HuH-7.5 (cell line): ENCODE measurements around the gene TSPAN14.
"Not testable (repeated sequence)": the region's sequence is repeated elsewhere in the genome, so short reads cannot be mapped to it uniquely, and the experiment has no call there.

Experiments used
- DNase-seq: peaks from one replicate; pipeline ENCODE4 v3.0.0; 2011; ENCODE audit warnings: low spot score

The TSPAN14 gene

GRCh38 chr10:80542053-80542452 lies 87.9 kb downstream of the TSPAN14 start:
- no peak for DNase-seq

GRCh38 chr10:80542652-80543318 lies 88.7 kb downstream of the TSPAN14 start:
- no peak for DNase-seq

GRCh38 chr10:80543319-80543672 lies 89.2 kb downstream of the TSPAN14 start:
- DNase-seq: not testable (repeated sequence)

DNA sequence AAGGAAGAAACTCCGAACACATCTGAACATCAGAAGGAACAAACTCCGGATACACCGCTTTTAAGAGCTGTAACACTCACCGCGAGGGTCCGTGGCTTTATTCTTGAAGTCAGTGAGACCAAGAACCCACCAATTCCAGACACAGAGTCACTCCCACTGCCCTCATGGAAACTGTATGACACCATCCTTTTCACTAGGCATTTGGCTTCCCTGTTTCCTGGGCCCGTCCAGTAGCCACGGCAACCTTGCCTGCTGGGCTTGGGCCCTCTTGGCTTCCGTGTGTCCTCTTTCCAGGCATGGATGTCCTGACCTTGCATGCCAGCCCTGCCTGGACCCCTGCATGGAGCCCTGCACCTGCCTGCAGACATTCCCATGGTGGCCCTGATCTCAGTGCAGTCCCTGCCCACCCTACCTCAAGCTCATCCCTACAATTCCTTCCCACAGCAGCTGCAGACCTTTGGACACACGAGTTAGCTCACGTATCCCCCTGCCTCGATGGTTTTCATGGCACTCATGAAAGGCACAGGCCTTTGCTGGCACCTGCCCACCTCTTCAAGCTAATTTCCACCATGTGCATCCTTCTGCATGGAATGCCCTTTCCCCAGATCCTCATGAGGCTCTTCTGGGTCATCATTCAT lies 90.3 kb downstream of the TSPAN14 start:
- no peak for DNase-seq

GRCh38 chr10:80545258-80545881 lies 91.3 kb downstream of the TSPAN14 start:
- no peak for DNase-seq

GRCh38 chr10:80552151-80552646 lies 98.1 kb downstream of the TSPAN14 start:
- DNase-seq: peak; percentile 50

DNA sequence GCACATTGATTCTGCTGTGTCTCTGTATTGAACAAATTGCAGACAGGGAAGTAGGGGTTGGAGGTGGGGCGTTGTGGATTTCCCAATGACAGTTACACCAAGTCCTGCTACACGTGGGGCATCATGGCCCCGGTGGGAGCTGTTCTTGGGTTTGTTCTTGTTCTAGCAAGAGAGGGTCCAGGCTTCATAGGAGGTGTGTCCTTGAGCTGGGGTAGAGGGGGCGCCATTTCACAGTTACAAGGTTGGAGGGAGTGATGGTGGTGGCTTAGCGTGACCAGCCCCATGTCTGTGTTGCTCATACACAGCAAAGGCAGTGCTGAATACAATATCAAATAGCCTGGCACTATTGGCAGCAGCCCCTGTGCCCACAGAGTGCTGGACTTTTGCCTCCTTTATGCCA lies 99.3 kb downstream of the TSPAN14 start:
- DNase-seq: no peak

GRCh38 chr10:80554050-80554449 lies 99.9 kb downstream of the TSPAN14 start:
- no peak for DNase-seq

DNA sequence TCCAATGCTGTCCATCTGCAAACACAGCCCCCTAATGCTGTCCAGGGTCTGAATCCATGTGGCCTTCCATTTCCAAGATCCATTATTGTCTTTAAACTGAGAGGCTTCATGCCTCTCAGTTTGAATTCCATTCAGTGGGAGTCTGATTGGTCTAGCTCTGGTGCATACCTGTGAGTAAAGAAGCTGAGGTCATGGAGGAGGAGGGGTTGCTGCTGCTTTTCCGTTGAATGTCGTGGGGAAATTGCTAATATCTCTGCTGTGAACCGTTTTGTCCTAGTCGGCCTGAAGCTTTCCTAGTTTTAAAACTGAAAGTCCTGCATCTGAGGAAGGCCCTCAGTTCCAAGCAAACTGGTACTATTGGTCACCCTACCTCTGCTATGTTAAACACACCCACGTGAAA lies 101.3 kb downstream of the TSPAN14 start:
- DNase-seq: no peak

GRCh38 chr10:80561950-80562349 lies 107.8 kb downstream of the TSPAN14 start:
- DNase-seq: no peak

DNA sequence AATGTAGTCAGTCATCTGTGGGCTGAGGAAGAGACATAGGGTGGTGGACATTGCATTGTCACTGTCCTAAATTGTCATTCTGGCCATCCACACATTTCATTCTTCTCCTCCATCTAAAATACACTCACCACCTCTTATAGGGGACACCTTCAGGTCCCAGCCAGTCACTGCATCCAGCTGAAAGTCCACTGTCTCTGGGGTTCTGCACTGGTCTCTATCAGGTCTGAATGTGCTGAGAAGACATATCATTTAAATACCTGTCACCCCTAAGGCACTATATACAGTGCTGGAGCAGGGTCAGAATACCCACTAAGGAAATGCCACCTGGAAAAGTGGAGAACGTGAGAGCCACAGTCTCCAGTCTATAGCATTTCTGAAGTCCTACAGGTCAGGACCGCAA lies 113.2 kb downstream of the TSPAN14 start:
- DNase-seq: no peak

- DNase-seq: no peak
Observed at GRCh38 chr10:80569131-80569895, 115.2 kb downstream of the TSPAN14 start.

- DNase-seq: no peak
Observed at GRCh38 chr10:80571352-80571751, 117.2 kb downstream of the TSPAN14 start.

- DNase-seq: no peak
Observed at GRCh38 chr10:80579181-80579763, 125.2 kb downstream of the TSPAN14 start.

DNA sequence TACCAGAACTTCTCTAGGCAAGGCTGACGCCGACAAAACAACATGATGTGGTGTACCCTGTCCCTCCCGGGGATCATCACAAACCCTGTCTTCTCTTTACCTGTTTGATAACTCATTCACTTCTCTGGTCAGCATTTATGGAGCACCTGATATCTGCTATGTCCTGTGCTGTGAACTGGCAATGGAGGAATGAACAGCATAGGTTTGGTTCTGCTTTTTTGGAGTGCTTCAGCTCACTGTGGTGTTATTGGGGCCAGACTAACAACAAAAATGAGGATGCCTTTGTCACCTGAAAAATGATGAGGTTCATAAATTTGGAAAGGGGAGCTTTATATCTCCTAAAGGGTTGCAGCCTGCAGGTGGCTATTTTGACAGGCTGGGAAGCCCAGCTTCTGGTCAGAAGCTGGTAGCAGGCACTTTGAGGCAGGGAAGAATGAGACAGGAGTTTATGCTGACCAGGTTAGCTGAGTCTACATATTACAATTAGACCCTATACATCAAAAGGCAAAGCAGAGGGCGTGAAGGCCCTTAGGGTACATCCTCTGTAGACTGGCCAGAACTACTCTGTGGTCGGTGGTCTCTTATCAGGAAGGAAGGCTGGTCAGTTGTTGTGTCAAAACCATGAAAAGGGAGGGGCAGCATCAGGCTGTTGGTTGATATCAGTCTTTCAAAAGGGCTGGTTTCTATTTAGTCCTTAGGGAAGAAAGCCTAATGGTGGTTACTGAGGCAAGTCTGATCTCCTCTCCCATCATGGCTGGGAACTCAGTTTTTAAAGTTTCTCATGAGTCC lies 125.9 kb downstream of the TSPAN14 start:
- DNase-seq: no peak

- DNase-seq: no peak
Observed at GRCh38 chr10:80580638-80581468, 126.7 kb downstream of the TSPAN14 start.

GRCh38 chr10:80581469-80581835 lies 127.3 kb downstream of the TSPAN14 start:
- DNase-seq: no peak

DNA sequence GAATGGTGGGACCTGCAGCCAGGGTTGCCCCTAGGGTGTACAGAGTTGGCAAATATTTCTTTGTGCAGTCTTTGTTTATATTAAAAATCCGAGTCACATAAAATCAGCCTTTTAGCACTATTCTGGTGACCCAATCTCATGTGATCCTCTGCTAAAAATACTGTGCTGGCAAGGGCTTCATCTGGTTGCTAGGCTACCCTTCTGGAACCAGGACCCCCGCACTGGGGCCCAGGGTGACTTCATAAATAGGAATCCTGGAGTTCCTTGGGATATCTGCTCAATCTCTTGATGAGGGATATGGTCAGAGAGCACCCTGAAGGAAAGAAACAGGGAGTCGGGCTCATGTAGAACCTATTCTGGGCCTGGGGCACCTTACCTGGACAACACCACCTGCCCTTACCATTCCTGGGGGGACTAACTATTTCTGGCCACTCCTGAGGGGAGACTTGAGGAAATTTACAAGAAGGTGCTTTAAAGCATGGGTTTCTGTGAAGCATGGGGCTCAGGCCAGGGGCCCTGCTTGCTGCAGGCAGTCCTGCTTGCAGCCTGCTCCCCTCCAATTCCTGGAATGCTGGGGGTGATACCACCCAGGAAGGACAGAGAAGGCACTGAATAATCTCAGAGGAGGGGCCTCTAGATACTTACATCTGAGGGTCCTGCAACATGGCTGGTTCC lies 128.3 kb downstream of the TSPAN14 start:
- DNase-seq: no peak
